ENCODE results near the gene CSTPP1.

The CSTPP1 gene

GRCh38 chr11:47136921-47137320 is 200.4 kb downstream of the CSTPP1 start:
- DNase-seq (ENCODE audit: low read depth): no peak

GRCh38 chr11:47137476-47137875 is 200.9 kb downstream of the CSTPP1 start:
- DNase-seq (ENCODE audit: low read depth): no peak

- no peak for DNase-seq (ENCODE audit: low read depth)
Measured at GRCh38 chr11:47139878-47140277, 203.3 kb downstream of the CSTPP1 start.

GRCh38 chr11:47143322-47143721 is 206.8 kb downstream of the CSTPP1 start:
- no peak for DNase-seq (ENCODE audit: low read depth)

- no peak for DNase-seq (ENCODE audit: low read depth)
Measured at GRCh38 chr11:47144541-47144940, 208.0 kb downstream of the CSTPP1 start.

- DNase-seq (ENCODE audit: low read depth): no peak
Measured at GRCh38 chr11:47147250-47147649, 210.7 kb downstream of the CSTPP1 start.

- DNase-seq (ENCODE audit: low read depth): no peak
Measured at GRCh38 chr11:47147681-47148080, 211.1 kb downstream of the CSTPP1 start.

- DNase-seq (ENCODE audit: low read depth): no peak
Measured at GRCh38 chr11:47148270-47148669, 211.7 kb downstream of the CSTPP1 start.

- DNase-seq (ENCODE audit: low read depth): no peak
Measured at GRCh38 chr11:47148903-47149531, 212.5 kb downstream of the CSTPP1 start.

GRCh38 chr11:47149782-47150181 is 213.2 kb downstream of the CSTPP1 start:
- DNase-seq (ENCODE audit: low read depth): no peak

GRCh38 chr11:47152126-47152952 is 215.8 kb downstream of the CSTPP1 start:
- no peak for DNase-seq (ENCODE audit: low read depth)

- peak; percentile 24 for DNase-seq (ENCODE audit: low read depth)
Measured at GRCh38 chr11:47152953-47153950, 216.7 kb downstream of the CSTPP1 start.

GRCh38 chr11:47154616-47155570 is 218.3 kb downstream of the CSTPP1 start:
- no peak for DNase-seq (ENCODE audit: low read depth)

GRCh38 chr11:47155879-47156278 is 219.3 kb downstream of the CSTPP1 start:
- DNase-seq (ENCODE audit: low read depth): no peak

GRCh38 chr11:47156333-47156732 is 219.8 kb downstream of the CSTPP1 start:
- DNase-seq (ENCODE audit: low read depth): no peak

- no peak for DNase-seq (ENCODE audit: low read depth)
Measured at GRCh38 chr11:47156951-47157350, 220.4 kb downstream of the CSTPP1 start.

GRCh38 chr11:47157805-47158204 is 221.2 kb downstream of the CSTPP1 start:
- no peak for DNase-seq (ENCODE audit: low read depth)

- no peak for DNase-seq (ENCODE audit: low read depth)
Measured at GRCh38 chr11:47158242-47158641, 221.7 kb downstream of the CSTPP1 start.

- no peak for DNase-seq (ENCODE audit: low read depth)
Measured at GRCh38 chr11:47160753-47161133, 224.2 kb downstream of the CSTPP1 start.

GRCh38 chr11:47161134-47161854 is 224.7 kb downstream of the CSTPP1 start:
- DNase-seq (ENCODE audit: low read depth): peak; percentile 36

- DNase-seq (ENCODE audit: low read depth): no peak
Measured at GRCh38 chr11:47161890-47162289, 225.3 kb downstream of the CSTPP1 start.

Measured in activated gamma-delta T cell treated with anti-CD3 and anti-CD28 coated beads, Interleukin-2, amount 50 U/mL, for 16 hours (primary cell).